ENCODE results near the gene ACSS3. TPM values are rescaled to one million over a fixed set of nuclear protein-coding genes. Genes with fewer than 3 reads are reported as not detected.

ACSS3 gene
- total RNA-seq, 1 donor from 2014 or later = 15.7 TPM

GRCh38 chr12:81167694-81168093 lies 89.8 kb downstream of the ACSS3 start:
- no peak for TF ChIP-seq CTCF (conservative IDR thresholded peaks at IDR 0.05)
- no peaks in the 10 kb centered on the region for H3K4me1 Mint-ChIP-seq
- no peak for DNase-seq (ENCODE audit: low read depth, low spot score)
- H3K27me3 Mint-ChIP-seq (ENCODE audit: low read depth) = no peaks in the 10 kb centered on the region
- no peaks in the 10 kb centered on the region for H3K36me3 Mint-ChIP-seq (ENCODE audit: low read depth)
- no peak overlapping the region for H3K27ac Mint-ChIP-seq (ENCODE audit: unreplicated experiment)
- H3K4me3 Mint-ChIP-seq = no peak overlapping the region
- no peaks in the 10 kb centered on the region for H3K9me3 Mint-ChIP-seq

DNA sequence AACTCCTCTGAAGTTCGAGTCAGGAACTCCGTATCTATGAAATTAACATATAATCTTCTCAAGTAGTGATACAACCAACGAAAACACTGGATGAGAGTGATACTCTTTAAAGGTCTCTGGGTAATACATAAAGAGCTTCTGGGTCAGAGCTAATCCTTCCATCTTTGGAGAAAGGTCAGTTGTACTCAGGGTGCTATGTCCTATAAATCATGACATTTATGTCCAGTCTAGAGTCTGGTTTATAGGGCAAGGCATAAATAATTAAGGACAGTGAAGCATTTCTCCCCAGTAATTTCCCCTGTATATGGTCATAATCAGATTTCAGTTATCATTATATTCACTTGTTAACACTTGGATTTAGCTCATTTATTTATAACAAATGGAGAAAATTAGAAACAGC lies 90.6 kb downstream of the ACSS3 start:
- DNase-seq (ENCODE audit: low read depth, low spot score) = no peak
- no peak for TF ChIP-seq CTCF (conservative IDR thresholded peaks at IDR 0.05)
- no peaks in the 10 kb centered on the region for H3K9me3 Mint-ChIP-seq

DNA sequence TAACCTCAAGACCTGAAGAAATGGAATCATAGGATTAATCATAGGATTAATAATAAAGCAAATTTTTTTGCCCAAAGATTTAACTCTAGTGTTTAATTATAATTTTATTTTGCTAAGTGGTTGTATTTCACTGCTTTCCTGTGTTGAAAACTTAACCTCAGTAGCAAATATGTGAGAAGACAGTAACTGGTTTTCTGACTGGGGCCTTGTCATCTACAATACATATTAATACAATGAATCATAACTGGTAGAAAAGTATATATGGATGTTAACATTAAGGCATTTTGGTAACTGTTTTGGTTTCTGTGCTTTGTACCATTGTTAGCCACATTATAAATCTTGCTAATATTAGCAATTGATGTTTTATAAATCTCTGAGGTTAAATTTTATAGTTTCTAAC lies 92.2 kb downstream of the ACSS3 start:
- DNase-seq (ENCODE audit: low read depth, low spot score) = no peak
- H3K36me3 Mint-ChIP-seq (ENCODE audit: low read depth) = peaks cover 3% of the 10 kb centered on the region
- H3K27ac Mint-ChIP-seq (ENCODE audit: unreplicated experiment) = no peak overlapping the region
- no peak overlapping the region for H3K4me3 Mint-ChIP-seq
- no peaks in the 10 kb centered on the region for H3K27me3 Mint-ChIP-seq (ENCODE audit: low read depth)
- H3K4me1 Mint-ChIP-seq = no peaks in the 10 kb centered on the region
- no peaks in the 10 kb centered on the region for H3K9me3 Mint-ChIP-seq
- no peak for TF ChIP-seq CTCF (conservative IDR thresholded peaks at IDR 0.05)

More for the DNA sequence above, 90.6 kb downstream of the ACSS3 start:
- no peak overlapping the region for H3K27ac Mint-ChIP-seq (ENCODE audit: unreplicated experiment)
- no peaks in the 10 kb centered on the region for H3K27me3 Mint-ChIP-seq (ENCODE audit: low read depth)
- no peaks in the 10 kb centered on the region for H3K36me3 Mint-ChIP-seq (ENCODE audit: low read depth)
- H3K4me3 Mint-ChIP-seq = no peak overlapping the region
- H3K4me1 Mint-ChIP-seq = no peaks in the 10 kb centered on the region

DNA sequence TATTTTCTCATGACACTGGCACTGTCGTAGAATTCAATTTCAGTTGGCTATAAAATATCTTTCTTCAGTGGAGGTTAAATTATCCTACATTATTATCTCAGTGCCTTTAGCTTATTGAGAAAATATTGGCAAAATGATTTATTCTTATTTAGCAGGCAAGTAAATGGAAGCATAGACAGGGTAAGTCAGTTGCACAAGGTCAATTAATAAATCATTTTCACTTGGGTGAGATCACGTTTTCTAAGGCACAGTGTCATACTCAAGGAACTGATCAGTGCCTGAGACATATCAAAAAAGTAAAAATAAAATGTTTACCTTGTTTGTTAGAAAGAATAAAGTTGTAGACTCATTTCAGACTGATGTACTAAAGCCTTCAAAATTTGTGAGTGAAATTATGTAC lies 95.0 kb downstream of the ACSS3 start:
- no peak overlapping the region for H3K4me3 Mint-ChIP-seq
- H3K27ac Mint-ChIP-seq (ENCODE audit: unreplicated experiment) = no peak overlapping the region
- peaks cover 9% of the 10 kb centered on the region for H3K9me3 Mint-ChIP-seq
- H3K36me3 Mint-ChIP-seq (ENCODE audit: low read depth) = peaks cover 22% of the 10 kb centered on the region
- no peaks in the 10 kb centered on the region for H3K4me1 Mint-ChIP-seq
- no peak for DNase-seq (ENCODE audit: low read depth, low spot score)
- no peak for TF ChIP-seq CTCF (conservative IDR thresholded peaks at IDR 0.05)
- no peaks in the 10 kb centered on the region for H3K27me3 Mint-ChIP-seq (ENCODE audit: low read depth)

DNA sequence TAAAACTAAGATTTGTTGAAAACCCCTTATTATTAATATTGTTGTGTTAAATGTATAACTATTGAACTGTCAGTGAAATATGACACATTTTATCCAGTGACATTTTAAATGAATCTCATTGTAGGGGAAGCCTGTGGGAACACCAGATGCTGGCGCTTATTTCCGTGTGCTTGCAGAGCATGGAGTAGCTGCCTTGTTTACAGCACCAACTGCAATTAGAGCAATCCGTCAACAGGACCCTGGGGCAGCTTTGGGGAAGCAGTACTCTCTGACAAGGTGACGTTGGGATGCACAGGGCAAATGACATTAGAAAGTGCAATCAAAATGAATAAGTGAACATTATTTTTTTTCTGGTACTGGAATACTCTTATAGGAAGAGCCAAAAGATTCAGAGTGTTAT lies 96.8 kb downstream of the ACSS3 start:
- Mint-ChIP-seq H3K27ac (ENCODE audit: unreplicated experiment) (no peak overlapping the region), H3K4me1 (no peaks in the 10 kb centered on the region), H3K9me3 (peaks cover 9% of the 10 kb centered on the region), H3K27me3 (ENCODE audit: low read depth) (no peaks in the 10 kb centered on the region), H3K4me3 (no peak overlapping the region), H3K36me3 (ENCODE audit: low read depth) (peaks cover 22% of the 10 kb centered on the region)
- DNase-seq (ENCODE audit: low read depth, low spot score) = no peak
- no peak for TF ChIP-seq CTCF (conservative IDR thresholded peaks at IDR 0.05)

DNA sequence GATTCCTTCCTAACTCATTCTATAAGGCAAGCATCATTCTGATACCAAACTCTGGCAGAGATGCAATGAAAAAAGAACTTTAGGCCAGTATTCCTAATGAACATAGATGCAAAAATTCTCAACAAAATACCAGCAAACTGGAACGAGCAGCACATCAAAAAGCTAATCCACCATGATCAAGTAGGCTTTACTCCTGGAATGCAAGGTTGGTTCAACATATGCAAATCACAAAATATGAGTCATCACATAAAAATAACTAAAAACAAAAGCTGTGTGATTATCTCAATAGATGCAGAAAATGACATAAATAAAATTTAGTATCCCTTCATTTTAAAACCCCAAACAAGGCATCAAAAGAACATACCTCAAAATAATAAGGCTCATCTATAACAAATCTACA lies 98.9 kb downstream of the ACSS3 start:
- TF ChIP-seq CTCF (conservative IDR thresholded peaks at IDR 0.05) = no peak
- Mint-ChIP-seq H3K4me1 (no peaks in the 10 kb centered on the region), H3K4me3 (no peak overlapping the region), H3K27ac (ENCODE audit: unreplicated experiment) (no peak overlapping the region), H3K36me3 (ENCODE audit: low read depth) (peaks cover 27% of the 10 kb centered on the region), H3K27me3 (ENCODE audit: low read depth) (no peaks in the 10 kb centered on the region), H3K9me3 (peaks cover 9% of the 10 kb centered on the region)
- no peak for DNase-seq (ENCODE audit: low read depth, low spot score)

All from neural crest cell (in vitro differentiated cells).